ENCODE results near the gene PARD3B.

The PARD3B gene

DNA sequence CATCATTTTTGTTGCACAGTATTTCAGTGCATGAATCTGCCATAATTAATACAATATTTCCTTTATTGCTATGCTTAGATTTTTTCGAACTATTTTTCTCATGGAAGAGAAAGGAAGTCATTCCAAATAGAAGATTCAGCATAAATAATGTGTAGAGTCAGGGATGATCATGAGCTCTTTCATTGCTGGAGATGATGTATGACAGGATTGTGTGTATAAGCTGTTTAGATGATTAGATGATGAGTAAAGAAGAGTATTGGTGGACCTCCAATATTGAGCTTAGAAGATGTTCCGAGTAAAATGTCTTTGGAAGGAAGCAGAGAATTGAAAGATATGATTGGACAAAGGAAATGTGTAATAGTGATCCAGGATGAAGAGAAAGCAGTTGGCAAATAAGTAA is 364.5 kb downstream of the PARD3B start:
- DNase-seq = no peak

DNA sequence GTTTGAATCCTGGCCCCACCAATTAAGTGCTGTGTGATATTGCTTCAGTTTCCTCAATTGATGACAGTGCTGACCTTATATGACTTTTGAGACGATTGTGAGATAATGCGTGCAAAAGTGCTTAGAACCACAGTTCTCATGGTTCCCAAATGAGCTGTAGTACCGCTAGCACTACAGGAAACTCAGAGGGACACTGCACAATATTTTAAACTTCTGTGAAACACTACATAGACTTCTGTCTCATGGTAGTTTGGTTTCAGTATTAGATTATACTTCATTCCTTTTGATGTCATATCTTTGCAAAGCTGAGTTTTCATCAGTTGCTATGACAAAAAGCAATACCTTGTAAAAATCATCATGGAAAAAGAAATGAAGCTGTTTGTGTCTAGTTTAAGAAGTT is 368.0 kb downstream of the PARD3B start:
- no peak for DNase-seq

DNA sequence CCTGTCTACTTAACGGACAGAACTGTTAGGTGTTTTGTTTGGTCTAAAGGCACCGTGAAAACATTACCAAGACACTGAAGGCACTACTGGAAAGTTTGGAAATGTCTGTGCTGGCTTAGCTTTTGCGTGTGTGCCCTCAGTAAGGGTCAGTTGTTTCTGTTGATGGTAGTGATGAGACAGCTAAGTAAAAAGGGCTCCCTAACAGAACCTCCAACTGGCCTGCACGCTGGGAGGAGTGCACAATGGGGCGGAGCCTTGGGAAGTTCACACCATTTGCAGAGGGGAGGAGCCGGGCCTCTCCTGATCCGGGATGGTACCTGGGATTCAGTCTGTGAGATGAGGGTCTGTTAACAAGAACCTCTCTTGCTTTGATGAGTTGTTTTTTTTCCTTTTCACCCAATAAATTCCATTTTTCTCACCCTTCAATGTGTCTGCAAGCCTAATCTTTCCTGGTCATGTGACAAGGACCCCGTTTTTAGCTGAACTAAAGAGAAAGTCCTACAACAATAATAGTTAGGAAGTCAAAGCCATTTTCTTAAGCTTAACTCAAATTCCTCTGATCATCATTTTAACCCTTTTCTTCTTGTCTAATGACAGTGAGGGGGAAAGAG is 368.7 kb downstream of the PARD3B start:
- DNase-seq = no peak

DNA sequence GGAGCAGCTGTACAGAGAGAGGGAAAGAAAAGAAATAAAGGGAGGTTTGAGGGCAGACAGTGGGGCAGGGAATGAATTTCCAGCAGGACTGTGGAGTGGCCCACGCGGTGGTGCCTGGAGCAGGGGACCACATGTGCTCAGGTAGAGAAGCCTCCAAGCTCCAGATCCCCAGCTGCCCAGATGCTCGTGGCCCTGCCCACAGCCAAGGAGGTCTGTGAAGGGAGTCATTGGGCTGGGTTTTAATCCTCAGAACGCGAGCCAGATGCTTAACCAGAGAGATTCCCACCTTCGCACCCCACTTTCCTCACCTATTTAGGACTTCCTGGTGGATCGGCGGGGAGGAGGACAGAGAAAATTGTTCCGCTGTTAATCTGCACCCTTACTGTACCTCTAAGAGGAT is 369.4 kb downstream of the PARD3B start:
- no peak for DNase-seq

DNA sequence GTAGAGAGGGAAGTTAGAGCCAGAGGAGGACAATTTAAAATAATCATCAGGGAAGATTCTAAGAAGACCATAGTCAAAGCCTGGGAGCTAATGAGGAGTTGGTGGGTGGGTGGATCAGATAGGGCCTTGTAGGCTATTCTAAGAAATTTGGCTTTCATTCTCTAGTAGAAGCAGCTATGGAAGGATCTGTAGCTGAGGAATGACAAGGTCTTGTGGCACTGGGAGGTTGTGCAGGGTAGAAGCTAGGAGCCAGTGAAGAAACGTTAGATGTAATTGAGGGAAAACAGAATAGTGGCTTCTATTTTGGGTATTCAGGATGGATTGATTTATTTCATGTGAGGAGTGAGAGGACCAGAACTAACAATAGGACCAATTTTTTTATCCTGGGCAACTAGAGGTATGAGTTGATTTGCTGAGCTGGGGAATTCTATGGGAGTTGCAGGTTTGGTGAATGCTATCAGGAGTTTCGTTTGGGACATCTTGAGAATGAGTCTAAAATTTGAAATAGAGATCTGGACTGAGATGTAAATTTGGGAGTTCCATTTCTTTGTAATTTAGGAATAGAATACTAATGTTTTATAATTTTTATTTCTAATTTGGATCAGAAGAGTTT is 371.9 kb downstream of the PARD3B start:
- DNase-seq = no peak

DNA sequence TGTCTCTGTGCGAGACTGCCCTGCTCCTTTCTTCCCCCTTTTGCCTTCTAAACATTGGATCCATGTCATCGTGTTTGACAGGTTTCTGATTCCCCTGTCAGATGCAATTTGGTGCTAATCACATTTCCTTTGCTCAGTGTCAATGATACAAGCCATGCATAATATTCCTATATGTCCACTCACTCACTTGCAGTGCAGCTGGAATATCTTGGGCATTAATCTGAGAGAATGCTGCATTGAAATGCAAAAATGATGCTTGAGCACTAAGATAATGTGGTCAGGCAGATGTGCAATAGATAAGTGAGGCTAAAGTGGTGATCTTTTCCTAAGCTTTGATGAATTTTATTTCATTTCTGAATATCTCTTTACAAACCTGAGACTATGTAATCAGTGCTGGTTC is 375.5 kb downstream of the PARD3B start:
- DNase-seq = no peak

DNA sequence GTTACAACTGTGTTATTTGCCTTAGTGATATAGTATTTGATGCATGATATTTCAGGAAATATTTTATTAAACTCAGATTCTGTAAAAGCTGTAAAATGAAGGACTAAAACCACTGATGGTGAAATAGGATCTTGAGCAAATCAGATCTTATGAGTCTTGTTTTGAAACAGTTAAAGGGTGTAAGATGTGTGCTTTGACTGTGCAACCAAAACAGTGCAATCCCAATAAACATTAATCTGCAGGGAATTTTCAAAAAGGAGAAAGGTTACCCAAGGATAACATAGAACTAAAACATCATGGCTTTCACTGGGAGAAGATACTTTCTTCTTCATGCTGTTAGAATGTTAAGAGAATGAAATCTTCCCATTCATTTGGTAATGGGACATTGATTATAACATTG is 378.7 kb downstream of the PARD3B start:
- no peak for DNase-seq

DNA sequence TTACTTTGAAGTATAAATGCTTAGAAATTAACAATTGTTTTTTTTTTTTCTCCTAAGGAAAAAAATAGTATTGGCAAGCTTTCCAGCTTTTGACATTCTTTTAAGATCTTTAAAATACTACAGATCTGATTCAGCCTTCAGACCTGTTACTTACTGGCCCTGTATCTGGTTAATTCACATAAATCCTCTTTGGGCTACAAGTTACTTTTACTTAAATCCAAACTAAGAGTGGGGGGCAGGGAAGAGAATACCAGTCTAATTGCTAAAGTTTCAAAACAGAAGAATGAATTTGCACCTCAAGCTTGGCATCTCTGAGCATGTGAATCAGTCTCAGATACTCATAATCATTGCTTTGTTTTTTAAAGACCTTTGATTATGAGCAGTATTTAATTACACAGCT is 386.3 kb downstream of the PARD3B start:
- DNase-seq = no peak

DNA sequence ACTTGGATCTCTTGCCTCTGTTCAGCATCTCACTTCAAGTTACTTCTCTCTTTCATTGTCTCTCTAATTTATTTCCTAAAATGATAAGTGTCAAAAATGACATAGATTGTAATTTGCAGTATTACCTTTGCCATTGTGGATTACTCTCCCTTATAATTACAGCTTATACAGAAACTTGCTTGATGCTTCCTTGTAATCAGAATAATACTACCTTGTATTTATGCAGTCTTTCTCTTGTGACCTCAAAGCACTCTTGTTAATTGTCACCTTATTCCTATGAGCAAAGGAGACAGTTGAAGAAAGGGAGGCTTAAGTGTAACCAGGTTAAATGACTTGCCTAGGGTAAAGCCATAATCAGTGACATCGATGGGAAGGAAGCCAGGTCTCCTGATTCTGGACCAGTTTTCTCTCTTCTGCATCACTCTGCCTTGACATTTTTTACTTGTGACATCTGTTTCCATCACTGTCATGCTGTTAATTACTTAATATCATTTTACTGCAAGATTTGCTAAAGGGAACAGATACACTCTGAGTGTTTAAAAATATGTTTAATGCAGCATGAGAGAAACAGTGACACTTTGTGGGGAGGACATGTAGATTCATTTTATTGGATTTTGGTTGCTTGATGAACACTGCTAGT is 388.6 kb downstream of the PARD3B start:
- DNase-seq = no peak

DNA sequence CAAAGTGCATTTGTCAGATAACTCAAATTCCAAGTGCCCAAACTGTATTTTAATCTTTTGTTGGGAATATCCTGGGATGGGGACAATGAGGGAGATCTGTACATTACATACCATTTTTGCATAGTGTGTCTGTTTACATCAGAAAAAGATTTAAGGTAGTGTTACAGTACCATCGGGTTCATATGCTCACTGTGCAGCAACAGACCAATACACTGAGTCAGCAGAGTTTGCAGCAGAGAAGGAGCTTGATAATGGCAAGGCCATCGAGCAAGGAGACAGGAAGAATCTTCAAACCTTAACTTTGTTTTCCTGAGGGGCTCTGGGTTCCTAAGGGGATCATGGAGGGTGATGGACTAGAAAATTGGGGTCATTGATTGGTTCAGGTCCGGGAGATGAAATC is 399.7 kb downstream of the PARD3B start:
- DNase-seq = no peak

DNA sequence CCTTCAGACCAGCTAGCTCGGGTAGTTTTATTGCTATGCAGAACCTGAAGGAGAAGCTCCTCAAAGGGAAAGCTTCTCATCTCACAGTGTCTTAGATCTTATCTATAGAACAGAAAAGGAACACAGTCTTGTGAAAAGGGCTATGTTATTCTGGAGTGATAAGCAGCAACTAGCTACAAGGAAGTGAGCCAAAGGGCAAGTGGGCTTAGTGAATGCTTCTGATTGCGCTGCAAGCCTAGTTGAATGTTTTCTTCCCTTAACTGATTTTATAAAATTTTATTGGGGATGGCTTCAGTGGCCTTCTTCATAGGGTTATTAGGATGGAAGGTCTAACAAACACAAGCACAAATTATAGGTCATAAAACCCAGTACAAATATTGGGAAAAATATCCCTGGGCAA is 400.1 kb downstream of the PARD3B start:
- DNase-seq = no peak

DNA sequence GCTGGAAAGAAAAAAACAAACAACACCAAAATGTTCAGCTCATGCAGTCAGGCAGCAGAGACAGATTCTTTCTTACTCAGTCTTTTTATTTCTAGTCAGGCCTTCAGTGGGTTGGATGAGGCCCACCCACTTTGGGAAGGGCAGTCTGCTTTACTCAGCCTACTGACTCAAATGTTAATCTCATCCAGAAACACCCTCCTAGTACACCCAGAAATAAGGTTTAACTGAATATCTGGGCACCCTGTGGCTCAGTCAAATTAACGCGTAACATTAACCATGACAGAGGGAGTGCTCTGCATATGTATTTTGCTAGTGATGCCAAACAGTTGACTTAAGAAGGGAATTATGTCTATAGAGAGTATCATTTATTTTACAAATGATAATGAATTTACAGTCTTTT is 401.6 kb downstream of the PARD3B start:
- DNase-seq = no peak

DNA sequence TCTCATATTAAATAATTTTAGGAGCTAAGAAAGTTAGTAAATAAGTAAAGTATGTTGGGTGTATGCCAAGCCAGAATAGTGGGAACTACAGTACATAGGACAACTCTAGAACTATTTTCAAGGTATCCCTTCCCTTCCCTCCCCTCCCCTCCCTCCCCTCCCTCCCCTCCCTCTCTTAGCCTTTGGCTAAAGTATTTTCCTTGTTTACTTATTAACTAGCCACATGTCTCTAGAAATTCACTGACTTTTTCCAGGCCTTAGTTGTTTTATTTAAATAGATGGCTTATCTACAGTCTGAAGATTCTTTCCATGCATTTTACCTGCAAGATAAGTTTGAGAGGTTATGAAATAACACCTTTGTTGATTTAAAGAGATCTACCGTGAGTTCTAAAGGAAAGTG is 402.1 kb downstream of the PARD3B start:
- no peak for DNase-seq

DNA sequence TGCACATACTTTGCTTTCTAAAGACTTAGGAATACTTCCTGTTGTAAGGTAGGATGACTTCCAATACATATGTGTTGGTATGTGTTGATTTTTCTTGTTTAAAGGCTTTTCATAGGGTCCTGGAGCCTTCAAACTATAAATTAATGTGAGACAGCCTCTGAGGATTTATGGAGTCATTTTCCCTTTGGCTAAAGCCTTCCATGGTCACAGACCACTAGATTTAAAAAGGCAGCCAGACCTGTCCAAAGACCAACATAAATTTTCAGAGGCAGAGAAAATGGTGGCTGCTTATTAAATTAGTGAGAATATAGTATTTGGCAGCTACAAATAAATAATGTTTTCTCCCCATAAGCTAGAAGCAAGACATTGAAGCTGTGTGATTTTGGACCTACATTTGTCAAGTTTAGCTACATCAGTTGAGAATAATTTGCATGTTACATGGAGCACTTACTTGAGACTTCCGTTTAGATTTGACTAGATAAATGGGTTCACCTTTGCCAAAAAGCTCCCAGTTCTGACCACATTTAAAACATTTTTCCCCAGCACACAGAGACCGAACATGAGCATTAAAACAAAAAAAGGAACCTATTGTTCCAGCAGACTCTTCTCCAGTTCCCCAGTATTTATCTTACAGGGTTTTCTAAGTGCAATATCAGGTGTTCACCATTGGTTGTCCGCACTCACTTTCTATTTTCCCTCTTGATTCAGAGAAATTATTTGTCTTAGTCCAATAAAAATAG is 402.9 kb downstream of the PARD3B start:
- DNase-seq = no peak

DNA sequence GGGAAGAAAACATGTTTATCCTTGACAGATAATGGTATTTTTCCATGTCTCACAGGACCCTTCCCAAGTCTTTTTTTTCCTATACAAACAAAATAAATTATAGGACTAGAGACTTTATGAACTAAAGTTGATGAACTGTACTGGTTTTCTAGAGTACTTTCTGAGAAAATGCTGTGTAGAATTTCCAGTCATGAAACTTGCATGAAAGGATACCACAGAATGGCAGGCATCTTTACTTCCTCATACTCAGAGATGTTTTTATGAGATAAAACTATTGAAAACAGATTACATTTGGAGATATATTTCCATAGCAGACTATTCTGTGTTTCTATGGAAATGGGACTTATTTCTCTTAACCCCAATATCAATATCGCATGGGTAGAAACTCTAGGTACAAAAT is 403.5 kb downstream of the PARD3B start:
- no peak for DNase-seq

DNA sequence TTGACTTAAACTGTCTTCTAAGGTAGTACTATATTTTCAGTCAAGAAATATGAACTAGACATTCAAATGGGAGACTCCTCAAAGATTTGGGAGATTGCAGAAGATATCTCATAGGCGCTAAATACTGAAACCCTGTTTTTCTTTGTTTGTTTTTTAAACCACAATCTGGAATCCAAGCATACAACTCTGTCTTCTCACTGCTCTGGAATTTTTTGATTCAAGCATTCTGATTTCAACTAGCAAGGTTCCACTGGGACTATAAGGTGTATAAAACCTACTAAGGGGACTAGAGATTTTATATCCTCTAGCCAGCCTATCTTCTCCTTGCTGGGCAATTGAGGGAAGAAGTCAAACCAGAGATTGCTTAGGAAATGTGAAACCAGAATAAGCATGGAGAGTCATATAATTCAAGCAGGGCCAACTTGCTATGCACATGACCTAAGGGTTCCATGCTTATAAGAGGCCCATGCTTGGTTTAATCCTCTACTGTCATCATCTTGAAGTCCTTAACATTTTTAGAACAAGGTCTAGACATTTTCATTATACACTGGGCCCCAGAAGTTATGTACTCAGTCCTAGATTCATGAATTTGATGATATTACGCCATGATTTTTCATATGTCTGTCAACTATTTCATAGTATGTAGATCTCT is 405.5 kb downstream of the PARD3B start:
- DNase-seq = no peak

DNA sequence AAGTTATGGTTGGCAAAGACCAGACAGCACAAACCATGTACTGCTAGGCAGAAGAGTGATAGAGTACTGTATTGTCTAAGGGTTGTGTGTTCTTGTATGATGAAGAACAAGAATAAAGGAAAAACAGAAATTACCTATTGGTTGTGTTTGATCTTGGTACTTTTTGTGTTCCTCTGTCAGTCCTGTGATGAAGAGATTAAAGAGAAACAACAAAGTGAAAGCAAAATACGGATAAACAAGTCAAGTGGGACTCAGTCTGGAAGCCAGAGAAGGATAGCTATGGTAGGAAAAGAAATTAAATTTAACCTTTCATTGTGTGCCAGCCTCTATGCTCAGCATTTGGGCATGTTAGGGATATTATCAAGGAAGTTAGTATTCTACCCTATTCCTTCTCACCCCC is 413.1 kb downstream of the PARD3B start:
- no peak for DNase-seq

DNA sequence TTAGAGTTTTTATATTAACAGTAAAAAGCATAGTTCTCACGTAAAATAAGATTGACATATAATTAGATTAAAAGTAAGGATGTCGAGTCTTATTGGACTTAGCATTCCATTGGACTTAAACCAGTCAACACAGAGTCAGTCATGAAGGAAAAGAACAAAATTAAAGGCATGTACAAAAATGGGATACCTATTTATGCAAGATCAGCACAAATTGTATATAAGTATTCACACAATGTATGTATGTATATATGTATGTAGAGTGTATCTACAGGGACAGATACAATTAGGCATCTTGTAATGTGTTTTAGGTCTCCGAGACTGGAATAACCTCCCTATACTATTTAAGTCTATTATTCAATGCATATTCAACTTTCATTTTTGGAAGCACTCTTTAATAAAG is 419.1 kb downstream of the PARD3B start:
- DNase-seq = no peak

DNA sequence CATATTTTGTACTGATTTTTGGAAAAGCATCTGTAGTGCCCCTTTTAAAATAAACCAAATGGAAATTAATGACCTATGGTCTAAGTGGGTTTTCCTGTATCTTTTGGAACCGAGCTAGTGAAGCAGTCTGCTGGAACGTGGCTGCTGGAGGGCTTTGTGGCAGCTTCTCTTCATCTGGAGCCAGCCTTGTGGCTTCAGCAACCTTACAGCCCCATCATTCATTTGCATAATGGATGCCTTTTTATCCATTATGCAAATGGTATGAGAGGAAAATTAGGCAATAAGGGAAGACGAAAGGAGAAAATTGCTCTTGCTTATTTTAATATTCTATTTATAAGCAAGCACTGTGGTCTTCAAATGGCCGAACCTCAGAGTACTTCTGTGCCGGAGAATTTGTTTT is 421.0 kb downstream of the PARD3B start:
- DNase-seq = no peak

DNA sequence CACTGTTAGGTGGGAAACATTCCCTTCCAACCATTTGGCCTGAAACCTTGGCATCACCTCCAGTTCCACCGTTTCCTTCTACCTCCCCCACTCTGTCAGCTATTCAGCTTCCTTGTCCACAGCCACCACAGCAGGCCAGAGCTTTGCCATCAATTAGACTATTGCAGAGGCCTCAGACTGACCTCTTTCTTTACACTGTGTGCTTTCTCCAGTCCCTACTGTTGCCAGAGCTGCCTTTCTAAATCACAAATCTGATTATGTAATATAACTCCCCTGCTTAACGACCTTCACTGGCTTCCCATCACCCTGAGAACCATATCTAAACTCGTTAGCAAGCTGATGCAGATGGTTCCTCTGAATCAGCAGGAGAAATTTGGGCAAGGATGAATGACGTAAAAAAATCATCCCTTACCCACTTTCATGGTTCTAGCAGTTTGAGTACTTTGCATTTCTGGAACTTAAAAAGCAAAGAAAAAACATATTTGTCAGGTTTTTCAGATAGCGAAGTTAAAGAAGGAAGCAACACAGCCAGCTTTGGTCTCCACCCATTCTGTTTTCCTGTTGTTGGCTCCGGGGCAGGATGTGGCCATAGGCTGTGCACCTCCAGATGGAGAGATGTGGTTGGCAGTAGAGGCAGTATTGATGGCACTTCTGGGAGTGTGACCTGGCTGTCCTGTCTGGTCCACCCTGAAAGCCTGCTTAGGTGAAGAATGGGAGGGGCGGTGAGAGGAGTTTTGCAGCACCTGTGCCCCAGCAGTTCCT is 422.1 kb downstream of the PARD3B start:
- DNase-seq = peak; percentile 44

DNA sequence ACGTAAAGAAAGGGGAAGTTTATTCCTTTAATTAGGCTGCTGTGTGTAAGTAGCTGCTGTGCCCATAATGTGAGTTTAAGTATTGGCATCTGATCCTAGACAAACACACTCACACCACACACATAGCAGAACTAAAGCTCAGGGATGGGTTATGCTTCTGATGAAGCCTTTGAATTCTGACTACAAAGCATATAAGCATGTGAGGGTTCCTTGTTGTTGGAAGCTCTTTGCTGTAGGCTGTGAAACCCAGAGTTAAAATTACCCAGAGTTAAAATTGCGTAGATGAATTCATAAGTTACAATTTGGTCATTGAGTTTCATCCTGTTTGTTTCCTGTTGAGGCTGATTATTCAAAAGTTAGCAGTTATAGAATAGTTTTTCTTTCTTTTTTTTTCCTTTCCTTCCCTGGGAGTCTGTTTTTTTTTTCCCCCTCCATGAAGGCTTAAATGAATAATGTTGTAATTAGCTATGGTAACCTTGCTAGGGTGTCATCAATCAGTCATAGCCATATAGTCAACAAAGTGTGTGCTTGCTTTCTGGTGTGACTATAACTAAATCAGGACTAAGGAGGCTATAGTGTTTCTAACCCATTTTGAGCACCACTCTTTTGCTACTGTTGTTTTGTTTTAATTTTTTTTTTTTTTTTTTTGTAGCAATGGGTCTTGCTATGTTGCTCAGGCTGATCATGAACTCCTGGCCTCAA is 426.1 kb downstream of the PARD3B start:
- no peak for DNase-seq

DNA sequence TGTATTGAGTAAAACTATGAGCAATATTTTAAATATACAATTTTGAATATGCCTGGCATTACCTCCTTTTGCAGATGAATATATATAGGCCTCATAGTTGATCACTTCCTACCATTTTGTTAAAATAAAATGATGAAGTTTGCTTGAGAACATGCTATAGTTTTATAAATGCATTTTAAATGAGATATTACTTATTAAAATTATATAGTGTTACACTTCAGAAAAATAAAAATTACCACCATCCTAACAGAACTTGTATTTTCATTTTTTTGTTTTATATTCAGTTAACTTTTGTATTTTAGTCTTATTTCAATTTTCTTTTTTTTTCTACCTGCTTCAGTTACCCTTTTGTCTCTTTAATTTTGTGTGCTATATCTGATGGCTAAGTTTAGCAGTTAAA is 426.9 kb downstream of the PARD3B start:
- no peak for DNase-seq

All from activated CD4-positive, alpha-beta T cell treated with anti-CD3 and anti-CD28 coated beads, Interleukin-2, amount 50 U/mL, for 16 hours (primary cell).